ENCODE results near the gene CD72.
A peak's percentile ranks its signal among the peaks of the same experiment; 100 is the strongest.

- TF ChIP-seq, protein P1, sequence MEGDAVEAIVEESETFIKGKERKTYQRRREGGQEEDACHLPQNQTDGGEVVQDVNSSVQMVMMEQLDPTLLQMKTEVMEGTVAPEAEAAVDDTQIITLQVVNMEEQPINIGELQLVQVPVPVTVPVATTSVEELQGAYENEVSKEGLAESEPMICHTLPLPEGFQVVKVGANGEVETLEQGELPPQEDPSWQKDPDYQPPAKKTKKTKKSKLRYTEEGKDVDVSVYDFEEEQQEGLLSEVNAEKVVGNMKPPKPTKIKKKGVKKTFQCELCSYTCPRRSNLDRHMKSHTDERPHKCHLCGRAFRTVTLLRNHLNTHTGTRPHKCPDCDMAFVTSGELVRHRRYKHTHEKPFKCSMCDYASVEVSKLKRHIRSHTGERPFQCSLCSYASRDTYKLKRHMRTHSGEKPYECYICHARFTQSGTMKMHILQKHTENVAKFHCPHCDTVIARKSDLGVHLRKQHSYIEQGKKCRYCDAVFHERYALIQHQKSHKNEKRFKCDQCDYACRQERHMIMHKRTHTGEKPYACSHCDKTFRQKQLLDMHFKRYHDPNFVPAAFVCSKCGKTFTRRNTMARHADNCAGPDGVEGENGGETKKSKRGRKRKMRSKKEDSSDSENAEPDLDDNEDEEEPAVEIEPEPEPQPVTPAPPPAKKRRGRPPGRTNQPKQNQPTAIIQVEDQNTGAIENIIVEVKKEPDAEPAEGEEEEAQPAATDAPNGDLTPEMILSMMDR (IDR thresholded peaks at IDR 0.05), result no peak
- peak in 1 of 4 donors; percentile 30 for TF ChIP-seq POLR2A (IDR thresholded peaks at IDR 0.05)
Measured at GRCh38 chr9:35604578-35605350, 13.4 kb downstream of the CD72 start, which contains the start of gene TESK1.

All from esophagus squamous epithelium (tissue), 4 donors.